GM12891 (cell line): ENCODE results near the gene KIF22.

Experiments
- PAX5 ChIP-seq: IDR thresholded peaks from 2 replicates; pipeline ENCODE4 v1.6.1; 2011; ENCODE audit warnings: low read length, moderate library complexity, mild to moderate bottlenecking; ENCODE audit not compliant: insufficient read depth, severe bottlenecking
- POLR2A ChIP-seq: IDR thresholded peaks from 2 replicates; pipeline ENCODE4 v1.6.1; 2011; ENCODE audit warnings: low read depth, low read length, control low read depth
- TAF1 ChIP-seq: IDR thresholded peaks from 2 replicates; pipeline ENCODE4 v1.6.1; 2011; ENCODE audit warnings: low read depth, low read length, control low read depth

GRCh38 chr16:29849505-29849904 lies 59.0 kb downstream of the KIF22 start:
- TF ChIP-seq PAX5: no peak
- no peak for TF ChIP-seq POLR2A
- TF ChIP-seq TAF1: no peak
